NCI-H2107 treated with DMSO at 0.1 percent for 48 hours (cell line): ENCODE results near the gene CDKN2A.

Experiments
- DNase-seq: peaks from one replicate; lab custom pipeline; 2025; ENCODE audit not compliant: unreplicated experiment; lab: John Stamatoyannopoulos, UW

CDKN2A gene

GRCh38 chr9:22008384-22008716, 14.2 kb upstream of the CDKN2A start:
- peak; percentile 63 for DNase-seq

GRCh38 chr9:22005702-22006606, 11.8 kb upstream of the CDKN2A start:
- no peak for DNase-seq

DNA sequence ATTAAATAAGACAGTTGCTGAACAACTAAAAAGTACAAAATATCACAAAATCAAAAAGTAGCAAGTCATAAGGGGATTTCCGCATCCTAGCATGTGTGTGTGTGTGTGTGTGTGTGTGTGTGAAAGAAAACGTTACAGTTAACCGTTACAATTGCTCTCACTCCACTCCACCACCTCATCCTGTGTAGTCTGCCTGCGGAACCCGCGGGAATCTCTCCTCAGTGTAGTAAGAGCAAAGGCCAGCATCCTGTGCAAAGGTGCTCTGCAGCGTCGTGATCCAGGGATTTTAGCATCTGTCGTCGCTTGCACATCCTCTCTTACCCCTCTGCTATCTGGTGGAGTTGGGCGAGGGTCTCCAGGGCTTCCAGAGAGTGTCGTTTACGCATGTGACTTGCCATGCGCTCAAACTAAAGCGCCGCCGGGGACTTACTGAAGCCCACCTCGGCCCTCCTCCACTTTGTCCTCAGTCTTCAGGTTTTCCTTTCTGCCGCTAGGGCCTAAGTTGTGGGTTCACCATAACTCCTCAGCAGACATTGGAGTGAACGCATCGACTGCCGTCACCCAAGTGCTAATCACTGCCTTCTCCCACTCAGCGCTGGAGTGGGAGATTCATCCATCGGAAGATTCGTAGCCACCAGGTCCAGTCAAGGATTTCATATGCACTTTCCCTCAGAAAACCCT, 11.0 kb upstream of the CDKN2A start:
- DNase-seq: no peak

GRCh38 chr9:22002038-22002437, 7.8 kb upstream of the CDKN2A start:
- DNase-seq: no peak

GRCh38 chr9:21998026-21998425, 3.8 kb upstream of the CDKN2A start:
- DNase-seq: no peak

DNA sequence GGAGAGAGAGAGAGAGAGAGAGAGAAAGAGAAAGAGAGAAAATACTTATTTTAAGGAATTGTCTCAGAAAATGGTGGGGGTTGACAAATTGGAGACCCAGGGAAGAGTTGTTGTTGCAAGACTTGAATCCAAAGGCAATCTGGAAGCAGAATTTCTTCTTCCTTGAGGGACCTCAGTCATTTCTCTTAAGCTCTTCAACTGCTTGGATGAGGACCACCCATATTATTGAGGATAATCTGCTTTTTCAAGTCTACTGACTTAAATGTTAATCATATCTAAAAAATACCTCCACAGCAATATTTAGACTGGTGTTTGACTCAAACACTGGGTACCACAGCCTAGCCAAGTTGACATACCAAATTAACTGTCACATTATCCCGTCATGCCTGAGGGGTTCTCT, 3.3 kb upstream of the CDKN2A start:
- no peak for DNase-seq

DNA sequence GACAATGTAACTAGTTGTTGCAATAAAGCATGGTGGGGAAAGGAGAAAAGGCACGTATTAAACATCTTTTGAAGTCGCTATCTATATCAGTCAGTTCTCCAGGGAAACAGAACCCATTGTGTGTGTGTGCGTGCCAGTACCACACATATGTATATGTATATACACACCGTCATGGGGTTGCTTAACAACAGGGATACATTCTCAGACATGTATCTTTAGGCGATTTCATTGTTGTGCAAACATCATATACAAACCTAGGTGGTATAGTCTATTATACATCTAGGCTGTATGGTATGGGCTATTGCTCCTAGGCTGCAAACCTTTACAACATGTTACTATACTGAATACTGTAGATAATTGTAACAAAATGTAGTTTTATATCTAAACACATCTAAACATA, 2.7 kb upstream of the CDKN2A start:
- DNase-seq: no peak

GRCh38 chr9:21996438-21996837, 2.2 kb upstream of the CDKN2A start:
- DNase-seq: peak; percentile 75

- DNase-seq: no peak
These were observed 1.6 kb upstream of the CDKN2A start for GRCh38 chr9:21995666-21996398.

GRCh38 chr9:21995006-21995665, 944 bp upstream of the CDKN2A start:
- DNase-seq: peak; percentile 64

DNA sequence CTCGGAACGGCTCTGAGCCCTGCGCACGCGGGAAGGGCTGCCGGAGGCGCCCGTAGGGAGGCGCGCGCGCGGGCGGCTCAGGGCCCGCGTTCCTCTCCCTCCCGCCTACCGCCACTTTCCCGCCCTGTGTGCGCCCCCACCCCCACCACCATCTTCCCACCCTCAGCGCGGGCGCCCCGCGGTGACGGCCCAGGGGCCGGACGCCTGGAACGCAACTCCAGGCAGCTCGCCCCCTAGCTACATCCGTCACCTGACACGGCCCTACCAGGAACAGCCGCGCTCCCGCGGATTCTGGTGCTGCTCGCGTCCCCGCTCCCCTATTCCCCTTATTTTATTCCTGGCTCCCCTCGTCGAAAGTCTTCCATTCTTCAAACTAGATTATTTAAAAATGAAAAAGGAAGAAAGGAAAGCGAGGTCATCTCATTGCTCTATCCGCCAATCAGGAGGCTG, 389 bp upstream of the CDKN2A start, which contains the start of gene CDKN2B-AS1:
TSS of gene CDKN2B-AS1 (plus strand) at position 236 of the 450 bp plus-strand sequence.
- DNase-seq: peak; percentile 72

GRCh38 chr9:21993007-21993406, 1.2 kb downstream of the CDKN2A start:
- DNase-seq: no peak

- DNase-seq: peak; percentile 80
These were observed 2.9 kb downstream of the CDKN2A start for GRCh38 chr9:21991072-21991959.

DNA sequence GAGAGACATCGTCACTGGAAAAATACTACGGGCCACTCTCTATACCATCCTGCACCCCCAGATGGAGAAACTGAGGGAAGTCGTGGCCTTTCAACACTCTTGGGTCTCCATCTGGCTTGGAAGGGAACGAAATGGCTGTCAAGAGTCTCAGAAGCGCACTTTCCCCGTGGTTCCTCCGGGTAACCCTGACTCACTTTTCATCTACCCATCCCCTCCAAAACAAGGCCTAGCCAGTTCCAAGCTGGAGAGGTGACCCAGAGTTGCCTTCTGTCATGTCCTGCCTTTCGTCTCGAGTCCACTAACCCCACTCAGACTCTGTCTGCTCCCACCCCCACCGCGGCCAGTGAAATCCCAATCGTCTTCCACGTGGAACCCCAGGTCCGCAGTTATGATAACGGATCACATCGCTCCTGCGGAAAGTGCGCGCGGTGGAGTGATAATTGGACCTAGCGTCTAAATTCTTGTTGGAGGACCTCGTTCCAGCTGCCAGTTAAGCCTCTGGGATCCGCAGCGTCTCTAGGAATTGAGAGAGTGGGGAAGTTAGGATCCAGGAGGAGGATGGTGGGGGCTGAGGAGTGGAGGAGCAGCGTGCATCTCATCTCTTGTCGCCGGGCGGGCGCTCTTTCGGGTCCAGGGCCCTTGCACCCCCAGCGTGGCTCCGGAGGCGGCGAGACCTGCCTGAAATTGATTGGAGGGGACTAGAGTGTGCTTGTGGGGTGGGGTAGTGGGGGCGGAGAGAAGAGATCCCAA, 4.6 kb downstream of the CDKN2A start:
- DNase-seq: no peak

DNA sequence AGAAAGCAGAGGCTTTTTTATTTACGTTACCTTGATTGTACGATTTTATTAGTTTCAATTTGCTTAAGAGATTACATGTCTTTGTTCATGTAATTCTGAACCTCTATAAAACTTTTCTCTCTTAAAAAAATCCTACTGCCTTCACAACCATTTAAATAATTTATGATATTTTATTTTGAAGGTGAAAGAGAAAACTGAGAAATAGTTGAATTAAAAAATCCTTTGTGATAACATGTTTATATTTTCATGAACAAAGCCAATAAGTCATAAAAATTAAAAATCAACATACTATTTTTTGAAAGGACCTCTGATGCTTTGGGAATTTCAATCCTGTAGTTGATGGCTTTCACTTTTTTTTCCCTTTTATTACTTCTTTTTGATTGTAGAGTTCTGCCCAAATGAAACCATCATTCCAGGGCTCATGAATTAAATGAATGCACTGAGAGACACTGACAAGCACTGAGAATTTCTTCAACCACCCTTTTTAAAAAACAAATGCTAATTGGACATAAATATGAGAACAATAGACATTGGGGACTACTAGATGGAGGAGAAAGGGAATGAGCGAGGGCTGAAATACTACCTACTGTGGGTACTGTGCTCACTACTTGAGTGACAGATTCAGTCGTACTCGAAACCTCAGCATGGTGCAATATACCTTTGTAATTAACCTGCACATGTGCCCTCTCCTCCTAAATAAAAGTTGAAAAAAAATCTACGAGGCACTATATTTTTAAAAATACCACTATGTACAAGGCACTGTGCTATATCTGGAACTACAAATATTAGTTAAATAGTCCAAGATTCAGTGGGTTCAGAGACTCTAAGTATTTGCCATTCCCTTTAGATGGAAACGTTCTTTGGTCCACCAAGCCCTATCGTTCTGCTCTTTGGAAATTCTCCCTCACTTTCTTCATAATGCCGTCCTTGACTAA, 5.9 kb downstream of the CDKN2A start:
- peak; percentile 80 for DNase-seq

- no peak for DNase-seq
These were observed 8.1 kb downstream of the CDKN2A start for GRCh38 chr9:21985964-21986667.

DNA sequence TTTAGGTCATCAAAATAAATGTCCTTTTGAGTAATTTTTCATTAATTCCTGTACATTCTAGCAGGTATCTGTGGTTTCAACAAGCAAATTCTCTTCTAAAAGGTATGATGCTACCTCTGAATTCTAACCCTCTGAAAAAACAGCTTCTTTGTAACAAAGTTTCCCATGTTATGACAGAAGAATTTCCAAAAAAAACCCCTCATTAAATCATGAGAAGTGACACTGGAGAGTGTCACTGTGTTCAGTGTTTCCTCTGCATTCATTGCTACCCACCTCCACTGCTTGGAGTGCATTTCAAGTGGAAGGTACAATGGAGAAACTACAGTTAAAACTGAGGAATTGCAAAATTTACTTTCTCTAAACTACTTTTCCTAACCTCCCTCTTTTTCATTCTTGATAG, 10.1 kb downstream of the CDKN2A start:
- no peak for DNase-seq

- no peak for DNase-seq
These were observed 10.6 kb downstream of the CDKN2A start for GRCh38 chr9:21983561-21983935.
